ENCODE measurements around the gene DPP6.
"Not testable (repeated sequence)": the region's sequence is repeated elsewhere in the genome, so short reads cannot be mapped to it uniquely, and the experiment has no call there.

Gene DPP6

GRCh38 chr7:154122720-154123119, 70.5 kb downstream of the DPP6 start:
- not testable (repeated sequence) for H3K9me3 ChIP-seq (ENCODE audit: control insufficient read depth in 1 of 2, low read length in 2 of 2); H3K4me3 ChIP-seq (ENCODE audit: low read depth in 1 of 2, low read length in 2 of 2); H3K4me1 ChIP-seq (ENCODE audit: control insufficient read depth in 1 of 2, insufficient read depth in 2 of 2, low read length in 2 of 2); H3K27ac ChIP-seq (ENCODE audit: low read depth, low read length); H3K9ac ChIP-seq (ENCODE audit: low read depth in 1 of 2, low read length in 2 of 2); H3K36me3 ChIP-seq (ENCODE audit: control insufficient read depth in 1 of 2, insufficient read depth in 2 of 2, low read length in 2 of 2); H3K27me3 ChIP-seq (ENCODE audit: control insufficient read depth in 1 of 2, insufficient read depth in 2 of 2, low read length in 2 of 2)

- not testable (repeated sequence) for H3K27ac ChIP-seq (ENCODE audit: low read depth, low read length); H3K4me1 ChIP-seq (ENCODE audit: control insufficient read depth in 1 of 2, insufficient read depth in 2 of 2, low read length in 2 of 2); H3K27me3 ChIP-seq (ENCODE audit: control insufficient read depth in 1 of 2, insufficient read depth in 2 of 2, low read length in 2 of 2); H3K36me3 ChIP-seq (ENCODE audit: control insufficient read depth in 1 of 2, insufficient read depth in 2 of 2, low read length in 2 of 2); H3K9ac ChIP-seq (ENCODE audit: low read depth in 1 of 2, low read length in 2 of 2); H3K4me3 ChIP-seq (ENCODE audit: low read depth in 1 of 2, low read length in 2 of 2); H3K9me3 ChIP-seq (ENCODE audit: control insufficient read depth in 1 of 2, low read length in 2 of 2)
Observed at GRCh38 chr7:154123397-154123796, 71.2 kb downstream of the DPP6 start.

GRCh38 chr7:154129142-154129541, 76.9 kb downstream of the DPP6 start:
- not testable (repeated sequence) for H3K27me3 ChIP-seq (ENCODE audit: control insufficient read depth in 1 of 2, insufficient read depth in 2 of 2, low read length in 2 of 2); H3K27ac ChIP-seq (ENCODE audit: low read depth, low read length); H3K9me3 ChIP-seq (ENCODE audit: control insufficient read depth in 1 of 2, low read length in 2 of 2); H3K36me3 ChIP-seq (ENCODE audit: control insufficient read depth in 1 of 2, insufficient read depth in 2 of 2, low read length in 2 of 2); H3K9ac ChIP-seq (ENCODE audit: low read depth in 1 of 2, low read length in 2 of 2); H3K4me1 ChIP-seq (ENCODE audit: control insufficient read depth in 1 of 2, insufficient read depth in 2 of 2, low read length in 2 of 2); H3K4me3 ChIP-seq (ENCODE audit: low read depth in 1 of 2, low read length in 2 of 2)

- H3K9ac ChIP-seq (ENCODE audit: low read depth in 1 of 2, low read length in 2 of 2); H3K36me3 ChIP-seq (ENCODE audit: control insufficient read depth in 1 of 2, insufficient read depth in 2 of 2, low read length in 2 of 2); H3K4me3 ChIP-seq (ENCODE audit: low read depth in 1 of 2, low read length in 2 of 2); H3K9me3 ChIP-seq (ENCODE audit: control insufficient read depth in 1 of 2, low read length in 2 of 2); H3K27me3 ChIP-seq (ENCODE audit: control insufficient read depth in 1 of 2, insufficient read depth in 2 of 2, low read length in 2 of 2); H3K27ac ChIP-seq (ENCODE audit: low read depth, low read length); H3K4me1 ChIP-seq (ENCODE audit: control insufficient read depth in 1 of 2, insufficient read depth in 2 of 2, low read length in 2 of 2): not testable (repeated sequence)
Observed at GRCh38 chr7:154132617-154133016, 80.4 kb downstream of the DPP6 start.

- H3K9ac ChIP-seq (ENCODE audit: low read depth in 1 of 2, low read length in 2 of 2); H3K4me3 ChIP-seq (ENCODE audit: low read depth in 1 of 2, low read length in 2 of 2); H3K27ac ChIP-seq (ENCODE audit: low read depth, low read length); H3K4me1 ChIP-seq (ENCODE audit: control insufficient read depth in 1 of 2, insufficient read depth in 2 of 2, low read length in 2 of 2); H3K27me3 ChIP-seq (ENCODE audit: control insufficient read depth in 1 of 2, insufficient read depth in 2 of 2, low read length in 2 of 2); H3K9me3 ChIP-seq (ENCODE audit: control insufficient read depth in 1 of 2, low read length in 2 of 2); H3K36me3 ChIP-seq (ENCODE audit: control insufficient read depth in 1 of 2, insufficient read depth in 2 of 2, low read length in 2 of 2): not testable (repeated sequence)
Observed at GRCh38 chr7:154133703-154134277, 81.6 kb downstream of the DPP6 start.

GRCh38 chr7:154134698-154135097, 82.5 kb downstream of the DPP6 start:
- H3K36me3 ChIP-seq (ENCODE audit: control insufficient read depth in 1 of 2, insufficient read depth in 2 of 2, low read length in 2 of 2); H3K9ac ChIP-seq (ENCODE audit: low read depth in 1 of 2, low read length in 2 of 2); H3K4me1 ChIP-seq (ENCODE audit: control insufficient read depth in 1 of 2, insufficient read depth in 2 of 2, low read length in 2 of 2); H3K9me3 ChIP-seq (ENCODE audit: control insufficient read depth in 1 of 2, low read length in 2 of 2); H3K4me3 ChIP-seq (ENCODE audit: low read depth in 1 of 2, low read length in 2 of 2); H3K27ac ChIP-seq (ENCODE audit: low read depth, low read length); H3K27me3 ChIP-seq (ENCODE audit: control insufficient read depth in 1 of 2, insufficient read depth in 2 of 2, low read length in 2 of 2): not testable (repeated sequence)

GRCh38 chr7:154135646-154136045, 83.4 kb downstream of the DPP6 start:
- not testable (repeated sequence) for H3K4me3 ChIP-seq (ENCODE audit: low read depth in 1 of 2, low read length in 2 of 2); H3K27ac ChIP-seq (ENCODE audit: low read depth, low read length); H3K27me3 ChIP-seq (ENCODE audit: control insufficient read depth in 1 of 2, insufficient read depth in 2 of 2, low read length in 2 of 2); H3K9me3 ChIP-seq (ENCODE audit: control insufficient read depth in 1 of 2, low read length in 2 of 2); H3K4me1 ChIP-seq (ENCODE audit: control insufficient read depth in 1 of 2, insufficient read depth in 2 of 2, low read length in 2 of 2); H3K36me3 ChIP-seq (ENCODE audit: control insufficient read depth in 1 of 2, insufficient read depth in 2 of 2, low read length in 2 of 2); H3K9ac ChIP-seq (ENCODE audit: low read depth in 1 of 2, low read length in 2 of 2)

- H3K4me3 ChIP-seq (ENCODE audit: low read depth in 1 of 2, low read length in 2 of 2); H3K9ac ChIP-seq (ENCODE audit: low read depth in 1 of 2, low read length in 2 of 2); H3K27me3 ChIP-seq (ENCODE audit: control insufficient read depth in 1 of 2, insufficient read depth in 2 of 2, low read length in 2 of 2); H3K27ac ChIP-seq (ENCODE audit: low read depth, low read length); H3K9me3 ChIP-seq (ENCODE audit: control insufficient read depth in 1 of 2, low read length in 2 of 2); H3K4me1 ChIP-seq (ENCODE audit: control insufficient read depth in 1 of 2, insufficient read depth in 2 of 2, low read length in 2 of 2); H3K36me3 ChIP-seq (ENCODE audit: control insufficient read depth in 1 of 2, insufficient read depth in 2 of 2, low read length in 2 of 2): not testable (repeated sequence)
Observed at GRCh38 chr7:154145922-154146706, 93.9 kb downstream of the DPP6 start.

GRCh38 chr7:154146707-154147038, 94.5 kb downstream of the DPP6 start:
- H3K4me3 ChIP-seq (ENCODE audit: low read depth in 1 of 2, low read length in 2 of 2); H3K27ac ChIP-seq (ENCODE audit: low read depth, low read length); H3K9me3 ChIP-seq (ENCODE audit: control insufficient read depth in 1 of 2, low read length in 2 of 2); H3K27me3 ChIP-seq (ENCODE audit: control insufficient read depth in 1 of 2, insufficient read depth in 2 of 2, low read length in 2 of 2); H3K36me3 ChIP-seq (ENCODE audit: control insufficient read depth in 1 of 2, insufficient read depth in 2 of 2, low read length in 2 of 2); H3K4me1 ChIP-seq (ENCODE audit: control insufficient read depth in 1 of 2, insufficient read depth in 2 of 2, low read length in 2 of 2); H3K9ac ChIP-seq (ENCODE audit: low read depth in 1 of 2, low read length in 2 of 2): not testable (repeated sequence)

- H3K4me1 ChIP-seq (ENCODE audit: control insufficient read depth in 1 of 2, insufficient read depth in 2 of 2, low read length in 2 of 2); H3K4me3 ChIP-seq (ENCODE audit: low read depth in 1 of 2, low read length in 2 of 2); H3K27ac ChIP-seq (ENCODE audit: low read depth, low read length); H3K9me3 ChIP-seq (ENCODE audit: control insufficient read depth in 1 of 2, low read length in 2 of 2); H3K9ac ChIP-seq (ENCODE audit: low read depth in 1 of 2, low read length in 2 of 2); H3K27me3 ChIP-seq (ENCODE audit: control insufficient read depth in 1 of 2, insufficient read depth in 2 of 2, low read length in 2 of 2); H3K36me3 ChIP-seq (ENCODE audit: control insufficient read depth in 1 of 2, insufficient read depth in 2 of 2, low read length in 2 of 2): not testable (repeated sequence)
Observed at GRCh38 chr7:154148791-154149516, 96.8 kb downstream of the DPP6 start.
